SK-N-SH treated with all-trans-retinoic acid at 6 μM for 48 hours (cell line): Measurements from ENCODE around the gene CRYGC.

Experiments
- ATAC-seq: fragments of 200-7000 bp; cut with Tn5 transposase; 3 replicates; pipeline ENCODE4 v1.9.1; 2020; ENCODE audit warnings: mild to moderate bottlenecking, moderate library complexity
- ARNTL ChIP-seq: fragments of 450-650 bp; formaldehyde crosslinking; IDR thresholded peaks from 2 replicates; pipeline ENCODE4 v1.5.0; 2020; ENCODE audit warnings: low read depth, mild to moderate bottlenecking, moderate library complexity, borderline replicate concordance
- BACH2 ChIP-seq: fragments of 250-450 bp; sonication (Bioruptor Pico); IDR thresholded peaks from 2 replicates; pipeline ENCODE4 v1.9.0; 2021; ENCODE audit warnings: mild to moderate bottlenecking, borderline replicate concordance
- CREB5 ChIP-seq: fragments of 250-450 bp; sonication (Bioruptor Pico); IDR thresholded peaks from 2 replicates; pipeline ENCODE4 v1.5.1; 2020; ENCODE audit warnings: low read depth, mild to moderate bottlenecking, moderate library complexity
- CSDC2 ChIP-seq: fragments of 250-450 bp; sonication (Bioruptor Pico); IDR thresholded peaks from 2 replicates; pipeline ENCODE4 v1.5.0; 2020; ENCODE audit warnings: mild to moderate bottlenecking, moderate library complexity
- CSRNP3 ChIP-seq: fragments of 250-450 bp; sonication (Bioruptor Pico); IDR thresholded peaks from 2 replicates; pipeline ENCODE4 v1.5.1; 2021; ENCODE audit warnings: mild to moderate bottlenecking, moderate library complexity
- ESRRG ChIP-seq: fragments of 250-450 bp; sonication (Bioruptor Pico); IDR thresholded peaks from 2 replicates; pipeline ENCODE4 v1.6.1; 2021; ENCODE audit warnings: mild to moderate bottlenecking
- GLIS3 ChIP-seq: fragments of 250-450 bp; sonication (Bioruptor Pico); IDR thresholded peaks from 2 replicates; pipeline ENCODE4 v1.5.0; 2020; ENCODE audit warnings: mild to moderate bottlenecking, moderate library complexity
- ISL1 ChIP-seq: fragments of 250-450 bp; sonication (Bioruptor Pico); IDR thresholded peaks from 2 replicates; pipeline ENCODE4 v2.1.2; 2022; ENCODE audit warnings: mild to moderate bottlenecking, moderate library complexity
- OSR1 ChIP-seq: fragments of 250-450 bp; sonication (Bioruptor Pico); IDR thresholded peaks from 2 replicates; pipeline ENCODE4 v1.8.0; 2022; ENCODE audit warnings: moderate library complexity, mild to moderate bottlenecking, inconsistent platforms
- PATZ1 ChIP-seq: fragments of 250-450 bp; sonication (Bioruptor Pico); IDR thresholded peaks from 2 replicates; pipeline ENCODE4 v1.8.0; 2020; ENCODE audit warnings: mild to moderate bottlenecking, moderate library complexity, borderline replicate concordance
- POU6F1 ChIP-seq: fragments of 250-450 bp; sonication (Bioruptor Pico); IDR thresholded peaks from 2 replicates; pipeline ENCODE4 v1.8.0; 2021; ENCODE audit warnings: low read depth, mild to moderate bottlenecking, moderate library complexity, borderline replicate concordance
- PPARA ChIP-seq: fragments of 250-450 bp; sonication (Bioruptor Pico); IDR thresholded peaks from 2 replicates; pipeline ENCODE4 v1.5.0; 2020; ENCODE audit warnings: mild to moderate bottlenecking, borderline replicate concordance
- RARB ChIP-seq: fragments of 250-450 bp; sonication (Bioruptor Pico); IDR thresholded peaks from 2 replicates; pipeline ENCODE4 v1.8.0; 2021; ENCODE audit warnings: mild to moderate bottlenecking, moderate library complexity
- TCF4 ChIP-seq: fragments of 250-450 bp; sonication (Bioruptor Pico); IDR thresholded peaks from 2 replicates; pipeline ENCODE4 v1.8.0; 2021; ENCODE audit warnings: mild to moderate bottlenecking, moderate library complexity, borderline replicate concordance
- TOX ChIP-seq: fragments of 250-450 bp; sonication (Bioruptor Pico); IDR thresholded peaks from 2 replicates; pipeline ENCODE4 v1.8.0; 2021; ENCODE audit warnings: mild to moderate bottlenecking, moderate library complexity, borderline replicate concordance
- TSHZ2 ChIP-seq: fragments of 250-450 bp; sonication (Bioruptor Pico); IDR thresholded peaks from 2 replicates; pipeline ENCODE4 v1.5.0; 2020; ENCODE audit warnings: mild to moderate bottlenecking, moderate library complexity
- ZC3H10 ChIP-seq: fragments of 250-450 bp; sonication (Bioruptor Pico); IDR thresholded peaks from 2 replicates; pipeline ENCODE4 v1.5.1; 2021; ENCODE audit warnings: mild to moderate bottlenecking, moderate library complexity
- ZFP3 ChIP-seq: fragments of 250-450 bp; sonication (Bioruptor Pico); IDR thresholded peaks from 2 replicates; pipeline ENCODE4 v1.5.0; 2020; ENCODE audit warnings: mild to moderate bottlenecking, moderate library complexity
- ZFP30 ChIP-seq: fragments of 450-650 bp; formaldehyde crosslinking; IDR thresholded peaks from 2 replicates; pipeline ENCODE4 v1.5.0; 2022; ENCODE audit warnings: mild to moderate bottlenecking, moderate library complexity
- ZNF565 ChIP-seq: fragments of 450-650 bp; formaldehyde crosslinking; conservative IDR thresholded peaks from 2 replicates; pipeline ENCODE4 v1.5.0; 2020; ENCODE audit warnings: low read depth, mild to moderate bottlenecking, moderate library complexity
- ZNF70 ChIP-seq: fragments of 450-650 bp; formaldehyde crosslinking; IDR thresholded peaks from 2 replicates; pipeline ENCODE4 v1.5.0; 2020; ENCODE audit warnings: mild to moderate bottlenecking, moderate library complexity
- ZNF8 ChIP-seq: fragments of 450-650 bp; formaldehyde crosslinking; IDR thresholded peaks from 2 replicates; pipeline ENCODE4 v1.5.0; 2020; ENCODE audit warnings: mild to moderate bottlenecking, moderate library complexity

The CRYGC gene

GRCh38 chr2:208097801-208098200, 31.8 kb downstream of the CRYGC start:
- TF ChIP-seq POU6F1 (no peak), ESRRG (CRISPR knock-in tag) (no peak), OSR1 (CRISPR knock-in tag) (no peak), ARNTL (no peak), TOX (CRISPR knock-in tag) (no peak), PPARA (CRISPR knock-in tag) (no peak), ZFP30 (CRISPR knock-in tag) (no peak), ZNF70 (CRISPR knock-in tag) (no peak), TSHZ2 (CRISPR knock-in tag) (no peak), RARB (CRISPR knock-in tag) (no peak), CREB5 (CRISPR knock-in tag) (no peak), BACH2 (CRISPR knock-in tag) (no peak), ZFP3 (CRISPR knock-in tag) (no peak), ZNF565 (CRISPR knock-in tag) (no peak), GLIS3 (no peak), CSRNP3 (CRISPR knock-in tag) (no peak), ISL1 (CRISPR knock-in tag) (no peak), TCF4 (CRISPR knock-in tag) (no peak), ZC3H10 (CRISPR knock-in tag) (no peak)
- ATAC-seq = no peak

GRCh38 chr2:208097313-208097712, 32.3 kb downstream of the CRYGC start:
- no peak for ATAC-seq
- no peak for TF ChIP-seq PATZ1 (CRISPR knock-in tag)
- TF ChIP-seq CREB5 (CRISPR knock-in tag) = no peak
- TF ChIP-seq ZNF8 (CRISPR knock-in tag) = no peak
- no peak for TF ChIP-seq GLIS3
- TF ChIP-seq CSRNP3 (CRISPR knock-in tag) = no peak
- TF ChIP-seq PPARA (CRISPR knock-in tag) = no peak
- TF ChIP-seq OSR1 (CRISPR knock-in tag) = no peak
- no peak for TF ChIP-seq TOX (CRISPR knock-in tag)
- no peak for TF ChIP-seq ZNF565 (CRISPR knock-in tag)
- no peak for TF ChIP-seq ZFP30 (CRISPR knock-in tag)
- TF ChIP-seq POU6F1 = no peak
- TF ChIP-seq BACH2 (CRISPR knock-in tag) = no peak
- no peak for TF ChIP-seq ARNTL
- no peak for TF ChIP-seq TCF4 (CRISPR knock-in tag)
- no peak for TF ChIP-seq ZFP3 (CRISPR knock-in tag)
- TF ChIP-seq ESRRG (CRISPR knock-in tag) = no peak
- no peak for TF ChIP-seq CSDC2 (CRISPR knock-in tag)
